Measurements from ENCODE around the gene SIRPG.

- no peak for TF ChIP-seq CTCF (IDR thresholded peaks at IDR 0.05 in 4 of 5, conservative IDR thresholded peaks at IDR 0.05 in 1 of 5)
- no peak for TF ChIP-seq POLR2A (IDR thresholded peaks at IDR 0.05)
These were observed 4.1 kb upstream of the SIRPG start for GRCh38 chr20:1661542-1662299.

Measured in gastrocnemius medialis (tissue), 4 donors.